ENCODE results near the gene GTF2A1L.

GRCh38 chr2:48587560-48587959, 30.1 kb upstream of the GTF2A1L start:
- no peak for TF ChIP-seq POLR2A (IDR thresholded peaks at IDR 0.05; ENCODE audit: borderline replicate concordance, extremely low read depth, insufficient read depth, insufficient read length)
- no peak for TF ChIP-seq CTCF (IDR thresholded peaks at IDR 0.05 in 2 of 3, conservative IDR thresholded peaks at IDR 0.05 in 1 of 3; ENCODE audit: borderline replicate concordance in 1 of 3, insufficient read depth in 1 of 3, low read depth in 2 of 3, low read length in 2 of 3)
- no peak for TF ChIP-seq RAD21 (IDR thresholded peaks at IDR 0.05; ENCODE audit: low read depth)
- TF ChIP-seq EZH2 (IDR thresholded peaks at IDR 0.05): no peak
- TF ChIP-seq SP1 (IDR thresholded peaks at IDR 0.05; ENCODE audit: low read depth): no peak
